ENCODE measurements around the gene KIRREL1.

DNA sequence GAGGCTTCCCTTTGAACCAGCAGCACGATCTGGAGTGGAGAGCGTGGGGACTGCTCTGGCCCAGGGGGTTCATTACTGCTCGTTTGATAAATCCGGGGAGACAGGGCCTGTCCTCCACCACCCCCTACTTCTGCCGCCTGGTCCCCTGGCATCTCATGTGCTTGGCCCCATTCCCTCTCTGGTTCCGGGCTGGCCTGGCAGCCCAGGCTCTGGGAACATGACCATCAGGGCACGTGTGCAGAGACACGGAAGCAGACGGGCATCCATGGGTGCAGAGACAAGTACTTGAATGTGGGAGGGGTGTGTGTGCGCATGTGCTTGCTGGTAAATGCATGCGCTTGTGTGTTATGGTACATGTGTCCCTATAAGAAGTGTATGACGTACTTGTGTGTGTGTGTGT lies 75.5 kb downstream of the KIRREL1 start:
- TF ChIP-seq, protein P1, sequence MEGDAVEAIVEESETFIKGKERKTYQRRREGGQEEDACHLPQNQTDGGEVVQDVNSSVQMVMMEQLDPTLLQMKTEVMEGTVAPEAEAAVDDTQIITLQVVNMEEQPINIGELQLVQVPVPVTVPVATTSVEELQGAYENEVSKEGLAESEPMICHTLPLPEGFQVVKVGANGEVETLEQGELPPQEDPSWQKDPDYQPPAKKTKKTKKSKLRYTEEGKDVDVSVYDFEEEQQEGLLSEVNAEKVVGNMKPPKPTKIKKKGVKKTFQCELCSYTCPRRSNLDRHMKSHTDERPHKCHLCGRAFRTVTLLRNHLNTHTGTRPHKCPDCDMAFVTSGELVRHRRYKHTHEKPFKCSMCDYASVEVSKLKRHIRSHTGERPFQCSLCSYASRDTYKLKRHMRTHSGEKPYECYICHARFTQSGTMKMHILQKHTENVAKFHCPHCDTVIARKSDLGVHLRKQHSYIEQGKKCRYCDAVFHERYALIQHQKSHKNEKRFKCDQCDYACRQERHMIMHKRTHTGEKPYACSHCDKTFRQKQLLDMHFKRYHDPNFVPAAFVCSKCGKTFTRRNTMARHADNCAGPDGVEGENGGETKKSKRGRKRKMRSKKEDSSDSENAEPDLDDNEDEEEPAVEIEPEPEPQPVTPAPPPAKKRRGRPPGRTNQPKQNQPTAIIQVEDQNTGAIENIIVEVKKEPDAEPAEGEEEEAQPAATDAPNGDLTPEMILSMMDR (IDR thresholded peaks at IDR 0.05; ENCODE audit: borderline replicate concordance, extremely low read depth, low read length, poor library complexity, severe bottlenecking) = no peak
- TF ChIP-seq EZH2 (IDR thresholded peaks at IDR 0.05; ENCODE audit: borderline replicate concordance, low read depth, low read length, severe bottlenecking) = no peak
